Breast epithelium (tissue), 4 donors: ENCODE data around the gene PCBP3. TPM values are rescaled to one million over a fixed set of nuclear protein-coding genes. Genes with fewer than 3 reads are reported as not detected.
A peak's percentile ranks its signal among the peaks of the same experiment; 100 is the strongest.

ENCODE experiments used
- DNase-seq, 2 donors: peaks; one replicate each; pipeline ENCODE4 v3.0.0-alpha.2; 2019; ENCODE audit warnings: low spot score in 2 of 2
- H3K27ac ChIP-seq, 2 donors: fragments of 200-600 bp; sonication (generic) in 1 of 2; one replicate each; pipeline ENCODE4 v1.5.1; 2016 to 2019; ENCODE audit warnings: mild to moderate bottlenecking in 1 of 2
- H3K27me3 ChIP-seq, 2 donors: fragments of 200-600 bp; sonication (generic) in 1 of 2; one replicate each; pipeline versions ENCODE4 v1.5.1 to v1.6.0; 2017 to 2019; ENCODE audit warnings: control low read depth in 1 of 2, mild to moderate bottlenecking in 1 of 2
- H3K36me3 ChIP-seq: fragments of 200-600 bp; one replicate; pipeline ENCODE4 v1.5.1; 2019
- H3K4me1 ChIP-seq, 2 donors: fragments of 200-600 bp; sonication (generic); one replicate each; pipeline ENCODE4 v1.5.1; 2016 to 2019; ENCODE audit warnings: control low read depth in 1 of 2
- H3K4me3 ChIP-seq, 3 donors: fragments of 200-600 bp; sonication (generic); 1 replicate in 2 of 3; 2 replicates in 1 of 3; pipeline ENCODE4 v1.5.1; 2016 to 2019; ENCODE audit warnings: mild to moderate bottlenecking in 3 of 3, moderate library complexity in 2 of 3
- H3K9me3 ChIP-seq, 2 donors: fragments of 200-600 bp; sonication (generic) in 1 of 2; one replicate each; pipeline ENCODE4 v1.5.1; 2016 to 2019; ENCODE audit warnings: control low read depth in 1 of 2
- CTCF ChIP-seq, 3 donors: fragments of 450-650 bp; IDR thresholded peaks; one replicate each; pipeline ENCODE4 v1.5.1; 2016 to 2017; ENCODE audit warnings: antibody characterized with exemption in 3 of 3, mild to moderate bottlenecking in 3 of 3, moderate library complexity in 3 of 3
- POLR2A ChIP-seq: fragments of 450-650 bp; IDR thresholded peaks from one replicate; pipeline ENCODE4 v1.6.1; 2016; ENCODE audit warnings: antibody characterized with exemption, mild to moderate bottlenecking, moderate library complexity
- POLR2AphosphoS5 ChIP-seq, 3 donors: sonication (generic); formaldehyde crosslinking; IDR thresholded peaks; one replicate each; pipeline ENCODE4 v1.6.1; 2017; ENCODE audit warnings: antibody characterized with exemption in 3 of 3
- intact Hi-C: fragments of 100-400 bp; cut with DNase I; formaldehyde crosslinking; loops from one replicate; pipeline ENCODE4 v1.15.1; 2023; ENCODE audit warnings: low total_unique reads
- total RNA-seq, 3 donors: library from RNA; depleted of rRNA; stranded (reverse); fragments of >200 nt; gene quantifications; one replicate each; pipeline ENCODE4 v1.1.0, GENCODE V29; 2016

Gene PCBP3
- total RNA-seq, 3 donors from 2014 or later, result 3.4 to 13.8 (median 4.6) TPM

GRCh38 chr21:45874716-45875415 lies 231.3 kb downstream of the PCBP3 start:
- Histone ChIP-seq H3K9me3 (no peaks in the 10 kb centered on the region), H3K27ac (no peak overlapping the region), H3K4me1 (no peaks in the 10 kb centered on the region), H3K4me3 (no peak overlapping the region), H3K36me3 (no peaks in the 10 kb centered on the region), H3K27me3 (peaks cover 0 to 18% of the 10 kb centered on the region in 2 donors)
- no peak for DNase-seq
- intact Hi-C loops, result no loop called here
- TF ChIP-seq POLR2A (no peak), POLR2AphosphoS5 (IDR thresholded peaks at IDR 0.05) (peak in 1 of 3 donors; percentile 53), CTCF (IDR thresholded peaks at IDR 0.05) (no peak)

- Histone ChIP-seq H3K27me3 (peaks cover 0 to 18% of the 10 kb centered on the region in 2 donors), H3K4me3 (no peak overlapping the region), H3K4me1 (no peaks in the 10 kb centered on the region), H3K27ac (no peak overlapping the region), H3K36me3 (no peaks in the 10 kb centered on the region), H3K9me3 (no peaks in the 10 kb centered on the region)
- TF ChIP-seq CTCF (IDR thresholded peaks at IDR 0.05) (no peak), POLR2A (no peak), POLR2AphosphoS5 (IDR thresholded peaks at IDR 0.05) (no peak)
- DNase-seq, result no peak
- intact Hi-C loops, result no loop called here
Observed at GRCh38 chr21:45875416-45875760, 231.9 kb downstream of the PCBP3 start.

GRCh38 chr21:45875881-45876280 lies 232.4 kb downstream of the PCBP3 start:
- TF ChIP-seq POLR2A (no peak), POLR2AphosphoS5 (IDR thresholded peaks at IDR 0.05) (no peak), CTCF (IDR thresholded peaks at IDR 0.05) (no peak)

GRCh38 chr21:45876381-45877170 lies 233.1 kb downstream of the PCBP3 start:
- Histone ChIP-seq H3K9me3 (no peaks in the 10 kb centered on the region), H3K4me3 (no peak overlapping the region), H3K27ac (no peak overlapping the region), H3K4me1 (no peaks in the 10 kb centered on the region), H3K27me3 (peaks cover 0 to 14% of the 10 kb centered on the region in 2 donors), H3K36me3 (no peaks in the 10 kb centered on the region)
- no peak for TF ChIP-seq POLR2AphosphoS5 (IDR thresholded peaks at IDR 0.05)
- TF ChIP-seq POLR2A, result no peak
- no peak for TF ChIP-seq CTCF (IDR thresholded peaks at IDR 0.05)
- DNase-seq, result no peak
- intact Hi-C loops, result no loop called here

More at GRCh38 chr21:45875881-45876280, 232.4 kb downstream of the PCBP3 start:
- Histone ChIP-seq H3K4me3 (no peak overlapping the region), H3K27me3 (peaks cover 0 to 18% of the 10 kb centered on the region in 2 donors), H3K9me3 (no peaks in the 10 kb centered on the region), H3K36me3 (no peaks in the 10 kb centered on the region), H3K4me1 (no peaks in the 10 kb centered on the region), H3K27ac (no peak overlapping the region)
- DNase-seq, result no peak
- intact Hi-C loops, result no loop called here

GRCh38 chr21:45877171-45877438 lies 233.6 kb downstream of the PCBP3 start:
- Histone ChIP-seq H3K4me3 (no peak overlapping the region), H3K4me1 (no peaks in the 10 kb centered on the region), H3K9me3 (no peaks in the 10 kb centered on the region), H3K36me3 (no peaks in the 10 kb centered on the region), H3K27ac (no peak overlapping the region), H3K27me3 (peaks cover 0 to 11% of the 10 kb centered on the region in 2 donors)
- TF ChIP-seq CTCF (IDR thresholded peaks at IDR 0.05) (no peak), POLR2A (no peak), POLR2AphosphoS5 (IDR thresholded peaks at IDR 0.05) (no peak)
- intact Hi-C loops, result no loop called here
- DNase-seq, result no peak
